Measurements from ENCODE around the gene AUTS2. TPM values are rescaled to one million over a fixed set of nuclear protein-coding genes. Genes with fewer than 3 reads are reported as not detected.

AUTS2 gene
- total RNA-seq, 1 experiment from 2014 or later = 256 TPM

DNA sequence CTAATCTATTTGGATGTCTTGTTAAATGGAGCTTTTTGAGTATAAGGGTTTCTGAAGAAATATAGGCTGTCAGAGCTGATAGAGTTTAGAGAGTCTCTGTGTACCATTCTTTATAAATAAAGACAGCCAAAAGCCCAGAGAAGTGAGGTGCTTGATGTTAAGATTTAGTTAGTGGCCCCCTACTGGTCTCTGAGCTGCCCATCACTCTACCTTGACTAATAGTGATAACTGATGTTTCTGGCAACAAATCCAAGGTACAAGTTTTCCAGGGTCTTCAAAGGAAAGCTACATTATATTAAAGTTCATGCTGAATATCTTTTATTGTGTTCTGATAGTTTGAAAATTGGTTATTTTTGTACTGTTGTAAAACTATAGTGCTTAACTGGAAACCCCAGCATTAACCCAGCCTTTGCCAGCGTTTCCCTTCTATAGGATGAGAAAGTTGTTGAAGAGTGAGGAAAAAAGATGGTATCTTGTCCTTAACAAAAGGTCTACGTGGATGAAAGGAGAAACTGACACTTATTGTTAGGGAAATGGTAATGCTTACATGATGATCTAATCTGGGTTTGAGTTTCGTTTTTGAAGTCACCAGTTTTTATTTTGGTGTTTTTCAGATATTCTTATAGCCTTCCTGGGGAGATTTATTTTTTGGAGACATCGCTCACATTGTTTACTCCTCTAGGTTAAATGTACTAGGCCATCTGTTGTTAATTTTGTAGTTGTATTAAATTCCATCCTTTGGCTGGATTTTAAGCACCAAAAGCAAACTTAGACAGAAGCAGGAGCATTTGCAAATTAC, 79.0 kb downstream of the AUTS2 start:
- no peak overlapping the region for H3K4me2 ChIP-seq (ENCODE audit: insufficient read depth, insufficient read length, low read length)
- H3K4me1 ChIP-seq (ENCODE audit: insufficient read depth, low read length) = no peaks in the 10 kb centered on the region; the same call in none of the 2 replicates
- H3K9me3 ChIP-seq (ENCODE audit: control insufficient read depth, low read depth, low read length) = no peaks in the 10 kb centered on the region
- H2BK5ac ChIP-seq (ENCODE audit: insufficient read length, low read length) = no peak overlapping the region
- no peaks in the 10 kb centered on the region for H3K79me2 ChIP-seq (ENCODE audit: insufficient read depth, low read length)
- no peaks in the 10 kb centered on the region for H4K20me1 ChIP-seq (ENCODE audit: control insufficient read depth, insufficient read depth, insufficient read length)
- H2AK5ac ChIP-seq (ENCODE audit: insufficient read length, low read length) = no peak overlapping the region
- H2BK120ac ChIP-seq (ENCODE audit: low read depth, low read length, poor library complexity, severe bottlenecking) = no peak overlapping the region
- Mint-ChIP-seq H3K9me3 (no peaks in the 10 kb centered on the region), H3K4me1 (peaks cover 24 to 26% of the 10 kb centered on the region in 2 experiments), H3K27ac (no peak overlapping the region), H3K27me3 (ENCODE audit: low read depth) (no peaks in the 10 kb centered on the region; the same call in 1 of the 2 replicates), H3K4me3 (no peak overlapping the region), H3K36me3 (ENCODE audit: insufficient read depth in 1 of 3, low read depth in 3 of 3) (no peaks in the 10 kb centered on the region)
- H3K27ac ChIP-seq (ENCODE audit: insufficient read length, low read depth, low read length) = no peak overlapping the region
- no peak overlapping the region for H2BK12ac ChIP-seq (ENCODE audit: insufficient read length, low read depth, low read length)
- H3K23me2 ChIP-seq (ENCODE audit: insufficient read length, low read depth, low read length, poor library complexity, severe bottlenecking) = peaks cover 2% of the 10 kb centered on the region
- no peak for DNase-seq
- H3K27me3 ChIP-seq (ENCODE audit: insufficient read depth, low read length) = no peaks in the 10 kb centered on the region
- H3K4ac ChIP-seq (ENCODE audit: low read depth, low read length) = no peak overlapping the region
- no peak overlapping the region for H2AFZ ChIP-seq (ENCODE audit: low read length)
- no peak overlapping the region for H2BK15ac ChIP-seq (ENCODE audit: low read depth, low read length)
- H3K18ac ChIP-seq (ENCODE audit: insufficient read length, low read depth, low read length) = no peak overlapping the region
- no peak overlapping the region for H2BK20ac ChIP-seq (ENCODE audit: low read depth, low read length, poor library complexity, severe bottlenecking)
- TF ChIP-seq CTCF (conservative IDR thresholded peaks at IDR 0.05) = peak; percentile 66
- H3K23ac ChIP-seq (ENCODE audit: insufficient read length, low read depth, low read length) = no peak overlapping the region
- no peak overlapping the region for H4K8ac ChIP-seq (replicated peaks; ENCODE audit: insufficient read length, low read depth, low read length)
- H4K91ac ChIP-seq (ENCODE audit: insufficient read length, low read depth, low read length) = no peak overlapping the region
- H3K56ac ChIP-seq (ENCODE audit: insufficient read length, low read depth, low read length) = no peak overlapping the region
- no peak overlapping the region for H3T11ph ChIP-seq (ENCODE audit: low read length)
- no peak overlapping the region for H3K14ac ChIP-seq (ENCODE audit: insufficient read depth, low read length)
- WGBS (ENCODE audit: extremely low coverage, insufficient read length, low lambda C conversion rate) = no CpG with 5 or more reads among the region's 4 CpGs
- no peaks in the 10 kb centered on the region for H3K79me1 ChIP-seq (ENCODE audit: insufficient read depth, low read depth, low read length, poor library complexity, severe bottlenecking)
- H4K5ac ChIP-seq (ENCODE audit: insufficient read length, low read depth, low read length) = no peak overlapping the region
- H3K9ac ChIP-seq (ENCODE audit: extremely low read depth, insufficient read length, low read length) = no peak overlapping the region

Measured in H9 (cell line).